Neuronal stem cell (in vitro differentiated cells): ENCODE results near the gene SELENOW.

Experiments used
- DNase-seq: peaks from one replicate; pipeline ENCODE4 v3.0.0-alpha.2; 2013; ENCODE audit warnings: low spot score
- H2AFZ ChIP-seq: one replicate; pipeline ENCODE4 v1.6.1; 2013; ENCODE audit warnings: mild to moderate bottlenecking, low read length, inconsistent platforms
- H2AK5ac ChIP-seq: 2 replicates; pipeline ENCODE4 v1.6.1; 2013; ENCODE audit warnings: low read depth, mild to moderate bottlenecking, inconsistent platforms, low read length, moderate library complexity, mixed read lengths
- H2BK120ac ChIP-seq: 2 replicates; pipeline ENCODE4 v1.6.1; 2013; ENCODE audit warnings: low read depth, mild to moderate bottlenecking, inconsistent platforms, low read length, moderate library complexity, mixed read lengths
- H2BK12ac ChIP-seq: one replicate; pipeline ENCODE4 v1.6.1; 2013; ENCODE audit warnings: low read length, inconsistent platforms
- H2BK15ac ChIP-seq: 2 replicates; pipeline ENCODE4 v1.6.1; 2013; ENCODE audit warnings: mild to moderate bottlenecking, low read length, inconsistent platforms, mixed read lengths
- H2BK5ac ChIP-seq: one replicate; pipeline ENCODE4 v1.6.1; 2013; ENCODE audit warnings: inconsistent platforms, mild to moderate bottlenecking, low read length, moderate library complexity
- H3K14ac ChIP-seq: one replicate; pipeline ENCODE4 v1.6.1; 2013; ENCODE audit warnings: low read length, inconsistent platforms
- H3K18ac ChIP-seq: 2 replicates; pipeline ENCODE4 v1.6.1; 2013; ENCODE audit warnings: low read length, inconsistent platforms
- H3K23ac ChIP-seq: 2 replicates; pipeline ENCODE4 v1.6.1; 2013; ENCODE audit warnings: low read depth, mild to moderate bottlenecking, mixed read lengths, low read length, inconsistent platforms; ENCODE audit not compliant: poor library complexity
- H3K27ac ChIP-seq: replicated peaks from 3 replicates; pipeline ENCODE4 v1.5.1; 2013; ENCODE audit warnings: low read length, inconsistent platforms
- H3K27me3 ChIP-seq, 3 experiments: 2 replicates each; pipeline ENCODE4 v1.6.1; 2013; ENCODE audit warnings: low read length in 3 of 3, mild to moderate bottlenecking in 2 of 3, inconsistent platforms in 1 of 3, low read depth in 1 of 3, mixed read lengths in 1 of 3, moderate library complexity in 1 of 3; ENCODE audit not compliant: control insufficient read depth in 3 of 3, insufficient read depth in 3 of 3
- H3K36me3 ChIP-seq, 2 donors: replicated peaks in 1 of 2; 2 replicates each; pipeline ENCODE4 v1.6.1; 2013; ENCODE audit warnings: low read length in 2 of 2; ENCODE audit not compliant: control insufficient read depth in 2 of 2, insufficient read depth in 2 of 2
- H3K4ac ChIP-seq: 2 replicates; pipeline ENCODE4 v1.6.1; 2013; ENCODE audit warnings: inconsistent platforms, mild to moderate bottlenecking, low read length, moderate library complexity
- H3K4me1 ChIP-seq, 2 donors: 1 replicate in 1 of 2; 2 replicates in 1 of 2; pipeline ENCODE4 v1.6.1; 2013; ENCODE audit warnings: low read length in 2 of 2, low read depth in 1 of 2; ENCODE audit not compliant: control insufficient read depth in 2 of 2, insufficient read depth in 1 of 2
- H3K4me2 ChIP-seq: one replicate; pipeline ENCODE4 v1.6.1; 2013; ENCODE audit warnings: mild to moderate bottlenecking, low read length, inconsistent platforms; ENCODE audit not compliant: insufficient read depth, poor library complexity, severe bottlenecking
- H3K4me3 ChIP-seq, 2 donors: 2 replicates each; pipeline ENCODE4 v1.5.1; 2013; ENCODE audit warnings: low read length in 2 of 2, mild to moderate bottlenecking in 2 of 2, inconsistent platforms in 1 of 2, moderate library complexity in 1 of 2
- H3K79me1 ChIP-seq: one replicate; pipeline ENCODE4 v1.6.1; 2013; ENCODE audit warnings: low read depth, mild to moderate bottlenecking, inconsistent platforms, low read length, moderate library complexity
- H3K9ac ChIP-seq: one replicate; pipeline ENCODE4 v1.6.1; 2013; ENCODE audit warnings: mild to moderate bottlenecking, low read depth, low read length, inconsistent platforms; ENCODE audit not compliant: poor library complexity
- H3K9me3 ChIP-seq, 2 donors: replicated peaks in 1 of 2; 2 replicates each; pipeline versions ENCODE3 to v1.6.1; 2013; ENCODE audit warnings: low read length in 2 of 2, mild to moderate bottlenecking in 2 of 2, inconsistent platforms in 1 of 2, low read depth in 1 of 2, mixed read lengths in 1 of 2, moderate library complexity in 1 of 2; ENCODE audit not compliant: control insufficient read depth in 2 of 2, insufficient read depth in 1 of 2
- H4K8ac ChIP-seq: one replicate; pipeline ENCODE4 v1.6.1; 2013; ENCODE audit warnings: low read depth, mild to moderate bottlenecking, inconsistent platforms, low read length, moderate library complexity
- H4K91ac ChIP-seq: one replicate; pipeline ENCODE4 v1.6.1; 2013; ENCODE audit warnings: low read length, low read depth, mild to moderate bottlenecking, inconsistent platforms; ENCODE audit not compliant: poor library complexity
- WGBS, 2 donors: extraction: QIAGEN DNeasy Blood & Tissue Kit; methylation state at CpG; one replicate each; pipeline ENCODE4 v1.1.7; 2013; ENCODE audit warnings: missing lambda C conversion rate in 2 of 2, mixed read lengths in 1 of 2; ENCODE audit not compliant: insufficient read length in 2 of 2, insufficient replicate concordance in 1 of 2; ENCODE audit errors: extremely low coverage in 2 of 2; 5-methylcytosine and 5-hydroxymethylcytosine counted together

SELENOW gene

DNA sequence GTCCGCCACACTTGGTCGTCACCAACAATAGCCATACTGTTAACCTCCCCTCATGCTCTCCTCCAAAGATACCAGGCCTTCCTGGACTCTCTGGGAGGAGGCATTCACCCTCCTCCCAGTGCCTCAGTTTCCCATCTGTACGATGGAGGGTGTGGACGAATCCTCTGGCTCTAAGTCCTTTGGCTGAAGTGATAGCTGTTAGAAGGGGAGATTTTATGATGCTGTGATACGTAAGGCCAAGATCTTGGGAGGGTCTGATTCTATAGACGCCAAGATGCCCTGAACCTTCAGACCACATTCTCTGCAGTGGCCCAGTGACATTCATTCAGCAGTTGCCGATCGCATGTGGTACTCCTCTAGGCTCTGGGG is 48.0 kb upstream of the SELENOW start:
- Histone ChIP-seq H3K23ac (peak overlapping the region; percentile 73), H3K4me1 (peaks cover 2 to 7% of the 10 kb centered on the region in 2 donors), H3K4ac (no peak overlapping the region), H2AFZ (no peak overlapping the region), H3K4me2 (no peak overlapping the region), H3K9ac (peak overlapping the region; percentile 12), H2BK120ac (no peak overlapping the region), H2BK12ac (peak overlapping the region; percentile 86), H3K27me3 (peaks cover 0 to 3% (median 0%) of the 10 kb centered on the region in 3 experiments), H3K9me3 (peaks cover 0 to 3% of the 10 kb centered on the region in 2 donors), H2BK5ac (peak overlapping the region; percentile 35), H4K91ac (no peak overlapping the region), H3K4me3 (no peak overlapping the region), H2BK15ac (peak overlapping the region; percentile 9), H3K79me1 (peaks cover 4% of the 10 kb centered on the region), H3K27ac (no peak overlapping the region), H4K8ac (peak overlapping the region; percentile 96), H3K18ac (no peak overlapping the region), H3K14ac (no peak overlapping the region), H3K36me3 (peaks cover 0 to 2% of the 10 kb centered on the region in 2 donors), H2AK5ac (peak overlapping the region; percentile 81)
- WGBS, 2 donors, result no CpG with 5 or more reads among the region's 8 CpGs
- DNase-seq, result no peak

DNA sequence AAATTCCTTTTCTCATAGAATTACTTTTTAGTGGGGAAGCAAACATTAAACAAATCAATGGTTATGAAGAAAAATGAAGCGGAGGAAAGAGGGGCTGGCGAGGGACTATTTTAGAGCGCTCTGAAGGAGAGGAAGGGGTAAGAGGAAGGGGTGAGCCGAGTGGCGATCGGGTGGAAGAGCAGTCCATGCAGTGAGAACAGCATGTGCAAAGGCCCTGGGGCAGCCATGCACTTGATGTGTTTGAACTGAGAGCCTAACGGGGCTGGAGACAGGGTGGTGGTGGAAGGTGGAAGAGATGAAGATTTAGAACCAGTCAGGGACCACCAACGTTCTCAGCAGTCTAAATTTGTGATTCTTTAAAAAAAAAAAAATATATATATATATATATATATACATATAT is 47.6 kb upstream of the SELENOW start:
- Histone ChIP-seq H2AFZ (no peak overlapping the region), H2BK12ac (no peak overlapping the region), H3K14ac (no peak overlapping the region), H3K23ac (no peak overlapping the region), H4K91ac (no peak overlapping the region), H2BK15ac (no peak overlapping the region), H3K9me3 (peaks cover 0 to 3% of the 10 kb centered on the region in 2 donors), H3K27me3 (peaks cover 0 to 3% (median 0%) of the 10 kb centered on the region in 3 experiments), H3K4me3 (no peak overlapping the region), H2AK5ac (peak overlapping the region; percentile 81), H4K8ac (no peak overlapping the region), H3K36me3 (peaks cover 0 to 2% of the 10 kb centered on the region in 2 donors), H2BK120ac (no peak overlapping the region), H3K27ac (no peak overlapping the region), H3K9ac (no peak overlapping the region), H3K4me2 (no peak overlapping the region), H3K4me1 (peaks cover 2 to 7% of the 10 kb centered on the region in 2 donors), H3K18ac (no peak overlapping the region), H2BK5ac (no peak overlapping the region), H3K79me1 (peaks cover 4% of the 10 kb centered on the region), H3K4ac (no peak overlapping the region)
- DNase-seq, result no peak
- WGBS, 2 donors, result no CpG with 5 or more reads among the region's 8 CpGs

DNA sequence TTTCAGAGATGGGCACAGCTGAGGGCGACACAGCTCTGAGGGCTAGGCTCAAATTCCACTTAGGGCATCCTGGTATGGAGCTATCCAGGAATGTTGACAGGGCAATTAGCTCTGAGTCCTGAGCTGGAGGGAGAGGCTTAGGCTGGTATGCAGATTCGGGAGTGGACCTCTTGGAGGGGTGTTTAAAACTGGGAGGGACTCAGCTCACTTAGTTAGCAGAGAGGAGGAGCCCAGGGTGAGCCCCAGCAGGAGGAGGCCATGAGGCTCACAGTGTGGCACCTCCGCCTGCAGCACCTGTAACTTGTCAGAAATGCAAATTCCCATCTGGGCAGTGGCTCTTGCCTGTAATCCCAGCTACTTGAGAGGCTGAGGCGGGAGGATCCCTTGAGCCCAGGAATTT is 43.4 kb upstream of the SELENOW start:
- Histone ChIP-seq H2BK5ac (no peak overlapping the region), H2AK5ac (no peak overlapping the region), H3K18ac (no peak overlapping the region), H2BK120ac (no peak overlapping the region), H3K9ac (no peak overlapping the region), H3K4ac (no peak overlapping the region), H3K27me3 (peaks cover 0 to 3% (median 0%) of the 10 kb centered on the region in 3 experiments), H3K36me3 (peaks cover 0 to 2% of the 10 kb centered on the region in 2 donors), H3K9me3 (peaks cover 0 to 3% of the 10 kb centered on the region in 2 donors), H3K79me1 (peaks cover 4% of the 10 kb centered on the region), H3K4me2 (no peak overlapping the region), H2BK15ac (peak overlapping the region; percentile 33), H4K8ac (no peak overlapping the region), H3K4me1 (peaks cover 0 to 3% of the 10 kb centered on the region in 2 donors), H4K91ac (no peak overlapping the region), H3K14ac (no peak overlapping the region), H3K27ac (no peak overlapping the region), H2AFZ (no peak overlapping the region), H2BK12ac (no peak overlapping the region), H3K23ac (no peak overlapping the region), H3K4me3 (no peak overlapping the region)
- no peak for DNase-seq
- WGBS, 2 donors, result no CpG with 5 or more reads among the region's 4 CpGs

DNA sequence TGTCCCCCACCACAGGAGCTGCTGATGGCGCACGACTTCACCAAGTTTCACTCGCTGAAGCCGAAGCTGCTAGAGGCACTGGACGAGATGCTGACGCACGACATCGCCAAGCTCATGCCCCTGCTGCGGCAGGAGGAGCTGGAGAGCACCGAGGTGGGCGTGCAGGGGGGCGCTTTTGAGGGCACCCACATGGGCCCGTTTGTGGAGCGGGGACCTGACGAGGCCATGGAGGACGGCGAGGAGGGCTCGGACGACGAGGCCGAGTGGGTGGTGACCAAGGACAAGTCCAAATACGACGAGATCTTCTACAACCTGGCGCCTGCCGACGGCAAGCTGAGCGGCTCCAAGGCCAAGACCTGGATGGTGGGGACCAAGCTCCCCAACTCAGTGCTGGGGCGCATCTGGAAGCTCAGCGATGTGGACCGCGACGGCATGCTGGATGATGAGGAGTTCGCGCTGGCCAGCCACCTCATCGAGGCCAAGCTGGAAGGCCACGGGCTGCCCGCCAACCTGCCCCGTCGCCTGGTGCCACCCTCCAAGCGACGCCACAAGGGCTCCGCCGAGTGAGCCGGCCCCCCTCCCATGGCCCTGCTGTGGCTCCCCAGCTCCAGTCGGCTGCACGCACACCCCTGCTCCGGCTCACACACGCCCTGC is 37.5 kb upstream of the SELENOW start:
- Histone ChIP-seq H2BK120ac (no peak overlapping the region), H3K14ac (no peak overlapping the region), H3K23ac (peak overlapping the region; percentile 43), H2AFZ (no peak overlapping the region), H2BK12ac (peak overlapping the region; percentile 16), H3K9me3 (no peaks in the 10 kb centered on the region), H3K36me3 (no peaks in the 10 kb centered on the region), H3K27me3 (no peaks in the 10 kb centered on the region), H3K4ac (no peak overlapping the region), H2BK15ac (peak overlapping the region; percentile 92), H2AK5ac (peak overlapping the region; percentile 95), H3K18ac (peak overlapping the region; percentile 57), H4K8ac (no peak overlapping the region), H3K4me2 (no peak overlapping the region), H3K9ac (peak overlapping the region; percentile 44), H3K27ac (no peak overlapping the region), H3K4me1 (peaks cover 4 to 8% of the 10 kb centered on the region in 2 donors), H3K4me3 (peak overlapping the region in 1 of 2 donors; percentile 40), H2BK5ac (no peak overlapping the region), H3K79me1 (no peaks in the 10 kb centered on the region), H4K91ac (no peak overlapping the region)
- no CpG with 5 or more reads among the region's 48 CpGs for WGBS, 2 donors
- DNase-seq, result no peak
